Left lobe of liver (tissue), 2 donors: ENCODE measurements around the gene MAML3. TPM values are rescaled to one million over a fixed set of nuclear protein-coding genes. Genes with fewer than 3 reads are reported as not detected.

ENCODE experiments used
- ATAC-seq: fragments of 200-7000 bp; cut with Tn5 transposase; one replicate; pipeline ENCODE4 v1.9.1; 2020; ENCODE audit warnings: mild to moderate bottlenecking, moderate library complexity
- DNase-seq: peaks from one replicate; pipeline ENCODE4 v3.0.0-alpha.2; 2020; ENCODE audit warnings: low spot score
- total RNA-seq: library from RNA; stranded (reverse); gene quantifications from one replicate; pipeline ENCODE4 v1.2.1, GENCODE V29; 2021
- donor health status: DM: no; HTN: no; CAD: no; lungs with moderate emphysema.
- donor health status: DM: no; HTN: yes; CAD: no.

The MAML3 gene
- total RNA-seq, 1 donor from 2014 or later: 8.4 TPM

- ATAC-seq: no peak
Observed at GRCh38 chr4:140130677-140131076, 23.3 kb downstream of the MAML3 start.

GRCh38 chr4:140127422-140127821, 26.6 kb downstream of the MAML3 start:
- DNase-seq: no peak
- no peak for ATAC-seq

More at GRCh38 chr4:140130677-140131076, 23.3 kb downstream of the MAML3 start:
- DNase-seq: no peak

GRCh38 chr4:140126261-140126660, 27.7 kb downstream of the MAML3 start:
- ATAC-seq: peak; percentile 20
- no peak for DNase-seq

- ATAC-seq: no peak
- DNase-seq: no peak
Observed at GRCh38 chr4:140125374-140125773, 28.6 kb downstream of the MAML3 start.

- ATAC-seq (no peak), DNase-seq (no peak)
Observed at GRCh38 chr4:140123666-140124377, 30.2 kb downstream of the MAML3 start.

GRCh38 chr4:140122891-140123290, 31.1 kb downstream of the MAML3 start:
- DNase-seq (no peak), ATAC-seq (no peak)

GRCh38 chr4:140121646-140122045, 32.3 kb downstream of the MAML3 start:
- no peak for ATAC-seq
- DNase-seq: no peak

- ATAC-seq (no peak), DNase-seq (no peak)
Observed at GRCh38 chr4:140118931-140119640, 34.9 kb downstream of the MAML3 start.

GRCh38 chr4:140117947-140118346, 36.0 kb downstream of the MAML3 start:
- no peak for ATAC-seq
- no peak for DNase-seq

GRCh38 chr4:140116442-140117104, 37.4 kb downstream of the MAML3 start:
- ATAC-seq (no peak), DNase-seq (no peak)

- no peak for DNase-seq
- no peak for ATAC-seq
Observed at GRCh38 chr4:140115140-140115539, 38.8 kb downstream of the MAML3 start.

GRCh38 chr4:140113653-140114052, 40.3 kb downstream of the MAML3 start:
- ATAC-seq (peak; percentile 97), DNase-seq (peak; percentile 61)

- DNase-seq (no peak), ATAC-seq (no peak)
Observed at GRCh38 chr4:140112576-140112975, 41.4 kb downstream of the MAML3 start.

- ATAC-seq (no peak), DNase-seq (no peak)
Observed at GRCh38 chr4:140111256-140111655, 42.7 kb downstream of the MAML3 start.

GRCh38 chr4:140110542-140111215, 43.3 kb downstream of the MAML3 start:
- ATAC-seq: no peak

GRCh38 chr4:140109737-140110136, 44.2 kb downstream of the MAML3 start:
- DNase-seq (no peak), ATAC-seq (no peak)

More at GRCh38 chr4:140110542-140111215, 43.3 kb downstream of the MAML3 start:
- DNase-seq: no peak

GRCh38 chr4:140109292-140109691, 44.7 kb downstream of the MAML3 start:
- DNase-seq: no peak
- ATAC-seq: no peak

- ATAC-seq (no peak), DNase-seq (no peak)
Observed at GRCh38 chr4:140108713-140109230, 45.2 kb downstream of the MAML3 start.

- ATAC-seq (no peak), DNase-seq (no peak)
Observed at GRCh38 chr4:140108243-140108642, 45.7 kb downstream of the MAML3 start.

GRCh38 chr4:140106289-140106844, 47.6 kb downstream of the MAML3 start:
- DNase-seq: no peak
- ATAC-seq: peak; percentile 74

GRCh38 chr4:140105436-140105835, 48.5 kb downstream of the MAML3 start:
- ATAC-seq (no peak), DNase-seq (no peak)
